Measurements from ENCODE around the gene ANKS3.

The ANKS3 gene

GRCh38 chr16:4734063-4734729 is at the start of gene ANKS3, which contains the start of gene DNAAF8:
ANKS3 (minus strand) TSS chr16:4734271; CDS start chr16:4730149, 4,122 bp downstream.
DNAAF8 (plus strand) TSS chr16:4734537; CDS start chr16:4736515, 1,978 bp downstream.
- Histone ChIP-seq H3K9me3 (ENCODE audit: control insufficient read depth, insufficient read depth, low read depth, low read length) (no peaks in the 10 kb centered on the region), H3K4me1 (ENCODE audit: control insufficient read depth, insufficient read depth, low read length) (peaks cover 4% of the 10 kb centered on the region; the same call in 1 of the 2 replicates), H3K36me3 (ENCODE audit: control insufficient read depth, insufficient read depth, low read length) (peaks cover 19% of the 10 kb centered on the region), H3K9ac (ENCODE audit: low read length) (peak within 1 kb of the TSS; percentile 90), H3K27ac (ENCODE audit: low read depth, low read length) (peak within 1 kb of the TSS; percentile 58; the same call in 1 of the 2 replicates), H3K27me3 (ENCODE audit: control insufficient read depth, insufficient read depth, low read length) (0 out of 2 replicates have a peak, but pooled peaks cover 4% of the 10 kb centered on the region), H3K4me3 (ENCODE audit: low read depth, low read length) (peak within 1 kb of the TSS; percentile 92)

GRCh38 chr16:4783251-4783950 is 49.3 kb upstream of the ANKS3 start:
- H3K4me3 ChIP-seq (ENCODE audit: low read depth, low read length), result no peak overlapping the region
- no peaks in the 10 kb centered on the region; the same call in 1 of the 2 replicates for H3K27me3 ChIP-seq (ENCODE audit: control insufficient read depth, insufficient read depth, low read length)
- no peaks in the 10 kb centered on the region for H3K9me3 ChIP-seq (ENCODE audit: control insufficient read depth, insufficient read depth, low read depth, low read length)
- peaks cover 8% of the 10 kb centered on the region for H3K4me1 ChIP-seq (ENCODE audit: control insufficient read depth, insufficient read depth, low read length)
- H3K9ac ChIP-seq (ENCODE audit: low read length), result no peak overlapping the region
- no peaks in the 10 kb centered on the region for H3K36me3 ChIP-seq (ENCODE audit: control insufficient read depth, insufficient read depth, low read length)
- no peak overlapping the region for H3K27ac ChIP-seq (ENCODE audit: low read depth, low read length)

- H3K4me3 ChIP-seq (ENCODE audit: low read depth, low read length), result no peak overlapping the region
- no peaks in the 10 kb centered on the region for H3K4me1 ChIP-seq (ENCODE audit: control insufficient read depth, insufficient read depth, low read length)
- no peak overlapping the region for H3K9ac ChIP-seq (ENCODE audit: low read length)
- no peaks in the 10 kb centered on the region for H3K27me3 ChIP-seq (ENCODE audit: control insufficient read depth, insufficient read depth, low read length)
- H3K27ac ChIP-seq (ENCODE audit: low read depth, low read length), result no peak overlapping the region
- H3K36me3 ChIP-seq (ENCODE audit: control insufficient read depth, insufficient read depth, low read length), result no peaks in the 10 kb centered on the region
- no peaks in the 10 kb centered on the region; the same call in 1 of the 2 replicates for H3K9me3 ChIP-seq (ENCODE audit: control insufficient read depth, insufficient read depth, low read depth, low read length)
Observed at GRCh38 chr16:4780235-4780634, 46.2 kb upstream of the ANKS3 start.

GRCh38 chr16:4778050-4778392 is 44.0 kb upstream of the ANKS3 start:
- peaks cover 3% of the 10 kb centered on the region; the same call in 1 of the 2 replicates for H3K9me3 ChIP-seq (ENCODE audit: control insufficient read depth, insufficient read depth, low read depth, low read length)
- no peak overlapping the region for H3K9ac ChIP-seq (ENCODE audit: low read length)
- H3K27ac ChIP-seq (ENCODE audit: low read depth, low read length), result no peak overlapping the region
- no peaks in the 10 kb centered on the region for H3K36me3 ChIP-seq (ENCODE audit: control insufficient read depth, insufficient read depth, low read length)
- peaks cover 2% of the 10 kb centered on the region; the same call in 1 of the 2 replicates for H3K4me1 ChIP-seq (ENCODE audit: control insufficient read depth, insufficient read depth, low read length)
- H3K27me3 ChIP-seq (ENCODE audit: control insufficient read depth, insufficient read depth, low read length), result no peaks in the 10 kb centered on the region
- H3K4me3 ChIP-seq (ENCODE audit: low read depth, low read length), result no peak overlapping the region

GRCh38 chr16:4777339-4778049 is 43.4 kb upstream of the ANKS3 start:
- Histone ChIP-seq H3K36me3 (ENCODE audit: control insufficient read depth, insufficient read depth, low read length) (no peaks in the 10 kb centered on the region), H3K4me3 (ENCODE audit: low read depth, low read length) (no peak overlapping the region), H3K9ac (ENCODE audit: low read length) (no peak overlapping the region), H3K27me3 (ENCODE audit: control insufficient read depth, insufficient read depth, low read length) (no peaks in the 10 kb centered on the region), H3K4me1 (ENCODE audit: control insufficient read depth, insufficient read depth, low read length) (peaks cover 2% of the 10 kb centered on the region; the same call in 1 of the 2 replicates), H3K9me3 (ENCODE audit: control insufficient read depth, insufficient read depth, low read depth, low read length) (peaks cover 3% of the 10 kb centered on the region; the same call in 1 of the 2 replicates), H3K27ac (ENCODE audit: low read depth, low read length) (no peak overlapping the region)

- Histone ChIP-seq H3K9me3 (ENCODE audit: control insufficient read depth, insufficient read depth, low read depth, low read length) (peaks cover 3% of the 10 kb centered on the region; the same call in 1 of the 2 replicates), H3K27ac (ENCODE audit: low read depth, low read length) (no peak overlapping the region), H3K4me3 (ENCODE audit: low read depth, low read length) (no peak overlapping the region), H3K4me1 (ENCODE audit: control insufficient read depth, insufficient read depth, low read length) (peaks cover 2% of the 10 kb centered on the region; the same call in 1 of the 2 replicates), H3K36me3 (ENCODE audit: control insufficient read depth, insufficient read depth, low read length) (no peaks in the 10 kb centered on the region), H3K9ac (ENCODE audit: low read length) (no peak overlapping the region), H3K27me3 (ENCODE audit: control insufficient read depth, insufficient read depth, low read length) (no peaks in the 10 kb centered on the region)
Observed at GRCh38 chr16:4776141-4776705, 42.2 kb upstream of the ANKS3 start.

GRCh38 chr16:4775005-4775404 is 40.9 kb upstream of the ANKS3 start:
- Histone ChIP-seq H3K36me3 (ENCODE audit: control insufficient read depth, insufficient read depth, low read length) (no peaks in the 10 kb centered on the region), H3K27ac (ENCODE audit: low read depth, low read length) (no peak overlapping the region), H3K4me3 (ENCODE audit: low read depth, low read length) (no peak overlapping the region), H3K9me3 (ENCODE audit: control insufficient read depth, insufficient read depth, low read depth, low read length) (peaks cover 3% of the 10 kb centered on the region; the same call in 1 of the 2 replicates), H3K9ac (ENCODE audit: low read length) (no peak overlapping the region), H3K4me1 (ENCODE audit: control insufficient read depth, insufficient read depth, low read length) (peaks cover 2% of the 10 kb centered on the region; the same call in 1 of the 2 replicates), H3K27me3 (ENCODE audit: control insufficient read depth, insufficient read depth, low read length) (no peaks in the 10 kb centered on the region)

- peaks cover 3% of the 10 kb centered on the region; the same call in 1 of the 2 replicates for H3K9me3 ChIP-seq (ENCODE audit: control insufficient read depth, insufficient read depth, low read depth, low read length)
- H3K27me3 ChIP-seq (ENCODE audit: control insufficient read depth, insufficient read depth, low read length), result no peaks in the 10 kb centered on the region
- no peak overlapping the region for H3K27ac ChIP-seq (ENCODE audit: low read depth, low read length)
- H3K9ac ChIP-seq (ENCODE audit: low read length), result no peak overlapping the region
- H3K36me3 ChIP-seq (ENCODE audit: control insufficient read depth, insufficient read depth, low read length), result no peaks in the 10 kb centered on the region
- peaks cover 13% of the 10 kb centered on the region; the same call in 1 of the 2 replicates for H3K4me1 ChIP-seq (ENCODE audit: control insufficient read depth, insufficient read depth, low read length)
- H3K4me3 ChIP-seq (ENCODE audit: low read depth, low read length), result no peak overlapping the region
Observed at GRCh38 chr16:4772351-4772750, 38.3 kb upstream of the ANKS3 start.

- H3K4me3 ChIP-seq (ENCODE audit: low read depth, low read length), result no peak overlapping the region
- H3K27ac ChIP-seq (ENCODE audit: low read depth, low read length), result no peak overlapping the region
- H3K27me3 ChIP-seq (ENCODE audit: control insufficient read depth, insufficient read depth, low read length), result no peaks in the 10 kb centered on the region
- H3K9ac ChIP-seq (ENCODE audit: low read length), result no peak overlapping the region
- H3K9me3 ChIP-seq (ENCODE audit: control insufficient read depth, insufficient read depth, low read depth, low read length), result peaks cover 3% of the 10 kb centered on the region; the same call in 1 of the 2 replicates
- no peaks in the 10 kb centered on the region for H3K36me3 ChIP-seq (ENCODE audit: control insufficient read depth, insufficient read depth, low read length)
- H3K4me1 ChIP-seq (ENCODE audit: control insufficient read depth, insufficient read depth, low read length), result peaks cover 13% of the 10 kb centered on the region; the same call in 1 of the 2 replicates
Observed at GRCh38 chr16:4771646-4772045, 37.6 kb upstream of the ANKS3 start.

GRCh38 chr16:4769306-4769638 is 35.2 kb upstream of the ANKS3 start:
- Histone ChIP-seq H3K27me3 (ENCODE audit: control insufficient read depth, insufficient read depth, low read length) (no peaks in the 10 kb centered on the region), H3K27ac (ENCODE audit: low read depth, low read length) (0 out of 2 replicates have a peak overlapping the region, but pooled peaks have one; percentile 4), H3K9ac (ENCODE audit: low read length) (peak overlapping the region; percentile 35), H3K36me3 (ENCODE audit: control insufficient read depth, insufficient read depth, low read length) (peaks cover 10% of the 10 kb centered on the region), H3K9me3 (ENCODE audit: control insufficient read depth, insufficient read depth, low read depth, low read length) (no peaks in the 10 kb centered on the region), H3K4me1 (ENCODE audit: control insufficient read depth, insufficient read depth, low read length) (peaks cover 14% of the 10 kb centered on the region; the same call in 1 of the 2 replicates), H3K4me3 (ENCODE audit: low read depth, low read length) (peak overlapping the region; percentile 85)

Data from HUES6 (cell line).